ENCODE results near the gene BRCC3.
A peak's percentile ranks its signal among the peaks of the same experiment; 100 is the strongest.

Gene BRCC3

GRCh38 chrX:155070975-155071693 is at the start of gene BRCC3, which contains the start of the genes CMC4 and MTCP1:
BRCC3 (plus strand) TSS chrX:155071508; CDS start chrX:155071528, 20 bp downstream.
CMC4 (minus strand) TSS chrX:155071136; CDS start chrX:155064023, 7,113 bp downstream.
MTCP1 (minus strand) TSS chrX:155071136; CDS start chrX:155066010, 5,126 bp downstream.
- peak; percentile 66 for DNase-seq

- no peak for DNase-seq
Measured at GRCh38 chrX:155022585-155022984, 48.7 kb upstream of the BRCC3 start, which contains the start of gene F8. F8 (minus strand) TSS chrX:155022723; CDS start chrX:155022552, 171 bp downstream.

GRCh38 chrX:155023907-155024833 is 47.1 kb upstream of the BRCC3 start:
- no peak for DNase-seq

DNA sequence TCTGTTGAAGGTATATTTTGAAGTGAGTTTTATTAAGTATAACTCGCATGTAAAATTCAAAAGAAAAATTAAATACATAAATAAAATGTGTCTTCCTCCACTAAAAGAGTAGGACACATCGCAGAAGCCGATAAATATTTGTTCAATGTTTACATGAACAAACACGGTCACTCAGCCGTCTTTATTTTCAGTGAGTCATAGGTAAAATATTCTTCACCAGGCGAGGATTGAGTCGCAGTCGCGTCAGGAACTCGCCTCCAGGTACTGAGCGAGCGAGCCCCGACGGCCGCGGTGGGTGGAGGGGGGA is 44.9 kb upstream of the BRCC3 start:
- DNase-seq = no peak

- DNase-seq = peak; percentile 77
Measured at GRCh38 chrX:155026727-155027508, 44.4 kb upstream of the BRCC3 start, which contains the start of gene FUNDC2. FUNDC2 (plus strand) TSS chrX:155026844; CDS start chrX:155026939, 95 bp downstream.

- no peak for DNase-seq
Measured at GRCh38 chrX:155027509-155028066, 43.7 kb upstream of the BRCC3 start.

DNA sequence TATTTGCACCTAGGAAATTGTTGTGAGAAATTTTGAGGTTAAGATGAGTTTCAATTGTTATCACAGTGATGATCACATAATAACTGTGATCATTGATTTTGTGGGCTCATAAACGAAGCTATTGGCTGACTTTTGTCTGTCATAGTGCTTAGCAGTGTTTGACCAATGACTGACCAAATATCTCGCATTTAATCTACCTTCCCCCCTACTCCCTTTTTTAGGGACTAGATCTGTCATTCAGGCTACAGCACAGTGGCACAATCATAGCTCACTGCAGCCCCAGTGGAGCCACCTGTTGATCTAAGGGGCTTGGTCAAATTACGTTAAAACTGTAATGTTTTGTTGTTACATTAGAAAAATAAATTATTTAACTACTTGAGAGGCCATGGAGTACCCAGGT is 43.2 kb upstream of the BRCC3 start:
- no peak for DNase-seq

- DNase-seq = no peak
Measured at GRCh38 chrX:155028877-155029291, 42.4 kb upstream of the BRCC3 start.

GRCh38 chrX:155031657-155032056 is 39.7 kb upstream of the BRCC3 start:
- no peak for DNase-seq

DNA sequence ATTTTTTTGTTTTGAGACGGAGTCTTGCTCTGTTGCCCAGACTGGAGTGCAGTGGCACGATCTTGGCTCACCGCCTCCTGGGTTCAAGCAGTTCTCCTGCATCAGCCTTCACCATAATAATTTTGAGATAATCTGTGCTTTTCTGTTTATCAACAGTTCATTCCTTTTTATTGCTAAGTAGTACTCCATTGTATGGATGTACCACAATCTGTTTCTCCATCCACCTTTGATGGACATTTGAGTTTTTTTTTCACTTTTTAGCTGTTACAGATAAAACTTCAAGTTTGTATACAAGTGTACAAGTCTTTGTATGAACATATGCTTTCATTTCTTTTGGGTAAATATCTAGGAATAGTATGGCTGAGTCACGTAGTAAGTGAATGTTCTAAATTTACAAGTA is 35.6 kb upstream of the BRCC3 start:
- no peak for DNase-seq

- DNase-seq = no peak
Measured at GRCh38 chrX:155046129-155046810, 25.0 kb upstream of the BRCC3 start.

DNA sequence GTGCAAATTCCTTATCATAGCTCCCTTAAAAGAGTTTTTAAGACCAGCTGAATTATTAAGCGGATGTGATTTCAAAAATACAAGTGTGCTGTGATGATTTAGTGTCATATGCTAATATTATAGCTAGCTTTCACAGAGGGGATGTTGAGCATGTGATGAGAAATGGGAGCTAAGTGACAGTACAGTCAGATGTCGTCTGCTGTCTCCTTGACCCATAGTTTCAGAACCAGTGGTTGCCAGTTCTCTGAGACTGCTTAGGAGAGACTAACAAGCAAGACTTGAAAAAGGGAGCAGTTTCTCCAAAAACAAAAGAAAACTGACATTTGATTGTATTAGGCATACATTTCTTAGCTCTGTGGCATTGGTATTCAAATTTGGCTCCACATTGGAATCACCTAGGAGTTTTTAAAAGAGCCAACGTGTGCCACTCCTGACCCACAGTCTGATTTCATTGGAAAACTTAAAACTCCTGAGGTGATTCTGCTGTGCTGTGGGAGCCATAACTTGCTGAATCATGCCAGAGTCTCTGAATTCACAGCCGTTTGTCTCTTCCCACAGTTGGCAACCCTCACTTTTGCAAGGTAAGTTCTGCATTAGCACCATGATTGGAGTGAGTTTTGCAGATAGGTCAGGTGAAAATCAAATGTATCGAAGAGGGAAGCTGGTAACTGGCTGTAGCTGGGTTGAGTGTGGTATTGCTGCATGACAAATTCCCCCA is 24.3 kb upstream of the BRCC3 start:
- no peak for DNase-seq

DNA sequence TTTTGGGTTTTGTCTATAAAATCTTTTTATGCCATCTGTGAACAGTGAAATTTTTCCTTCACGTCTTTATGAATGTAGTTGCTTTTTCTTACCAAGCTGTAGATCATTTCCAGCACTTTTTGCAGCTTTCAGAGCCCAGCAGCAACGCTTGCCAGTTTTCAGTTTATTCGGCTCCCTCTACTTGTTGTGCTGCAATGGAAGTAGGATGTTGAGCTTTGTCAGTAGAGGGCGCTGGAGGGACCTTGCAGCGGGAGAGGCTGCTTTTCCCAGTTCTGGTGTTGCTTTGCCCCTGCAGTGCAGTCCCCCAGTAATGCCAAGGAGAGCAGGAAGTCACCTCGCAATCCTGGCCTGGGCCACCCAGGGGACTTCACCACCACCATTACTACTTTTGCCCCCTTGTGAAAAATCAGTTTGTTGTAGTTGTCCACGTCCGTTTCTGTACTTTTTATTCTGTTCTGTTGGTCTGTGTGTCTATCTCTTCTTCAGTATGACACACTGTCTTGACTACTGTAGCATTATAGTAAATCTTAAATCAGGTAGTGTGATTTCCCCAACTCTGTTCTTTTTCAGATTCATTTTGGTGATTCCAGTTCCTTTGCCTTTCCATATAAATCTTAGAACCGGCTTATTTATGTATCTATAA is 22.2 kb upstream of the BRCC3 start:
- no peak for DNase-seq

DNA sequence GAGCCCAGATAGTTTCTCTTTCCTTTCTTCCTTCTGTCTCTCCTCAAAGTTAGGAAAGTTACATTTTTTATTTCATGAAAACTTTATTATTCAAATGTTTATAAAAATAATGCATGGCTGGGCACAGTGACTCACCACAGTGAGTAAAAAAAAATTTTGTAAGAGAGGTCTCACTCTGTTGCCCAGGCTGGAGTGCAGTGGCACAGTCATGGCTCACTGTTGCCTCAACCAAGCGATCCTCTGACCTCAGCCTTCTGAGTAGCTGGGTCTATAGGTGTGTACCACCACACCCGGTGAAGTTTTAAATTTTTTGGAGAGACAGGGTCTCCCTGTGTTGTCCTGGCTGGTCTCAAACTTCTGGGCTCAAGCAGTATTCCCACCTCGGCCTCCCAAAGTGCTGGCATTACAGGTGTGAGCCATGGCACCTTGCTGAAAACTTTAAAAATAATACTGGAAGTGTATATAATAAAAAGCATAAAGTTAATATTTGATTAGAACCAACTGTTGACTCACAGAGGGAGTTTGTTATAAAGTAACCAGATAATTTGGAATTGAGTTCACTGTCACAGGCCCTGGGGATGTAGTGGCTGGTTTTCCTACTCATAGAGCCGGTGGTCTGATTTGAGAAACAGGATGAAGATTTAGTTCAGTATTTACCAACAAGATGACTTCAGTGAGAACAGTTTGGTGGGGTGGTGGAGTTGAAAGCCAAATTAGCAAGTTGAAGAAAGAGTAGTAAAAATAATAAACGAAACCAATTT is 18.4 kb upstream of the BRCC3 start:
- DNase-seq = no peak

- DNase-seq = no peak
Measured at GRCh38 chrX:155053656-155054055, 17.7 kb upstream of the BRCC3 start.

GRCh38 chrX:155054255-155054654 is 17.1 kb upstream of the BRCC3 start:
- DNase-seq = no peak

GRCh38 chrX:155055494-155055893 is 15.8 kb upstream of the BRCC3 start:
- DNase-seq = no peak

DNA sequence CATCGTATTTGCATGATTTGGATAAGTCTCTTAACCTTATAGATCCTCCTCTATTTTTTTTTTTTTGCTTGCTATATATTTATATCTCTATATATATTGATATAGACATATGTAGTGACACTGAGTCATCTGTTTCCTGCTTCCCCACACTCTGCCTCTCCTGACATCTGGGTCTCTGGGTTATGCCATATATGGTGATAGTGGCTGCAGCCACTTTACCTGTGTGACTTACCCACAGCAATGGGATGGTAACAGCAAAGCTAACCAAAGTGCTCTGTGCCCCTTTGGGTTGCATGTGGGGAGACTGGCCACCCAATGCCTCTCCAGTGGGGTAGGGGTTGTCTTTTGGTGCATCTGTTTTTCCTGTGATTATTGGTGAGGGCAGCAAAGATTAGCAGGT is 14.8 kb upstream of the BRCC3 start:
- DNase-seq = no peak

GRCh38 chrX:155056877-155057792 is 14.2 kb upstream of the BRCC3 start:
- no peak for DNase-seq

Measured in NCI-H187 treated with DMSO at 0.1 percent for 48 hours (cell line).